HG03108 (cell line): ENCODE data around the gene SLC27A6.
"Not testable (repeated sequence)": the region's sequence is repeated elsewhere in the genome, so short reads cannot be mapped to it uniquely, and the experiment has no call there.

Source experiments
- ATAC-seq: cut with Tn5 transposase; IDR thresholded peaks from one replicate; pipeline ENCODE4 v1.9.1; 2021; ENCODE audit warnings: moderate library complexity; ENCODE audit not compliant: unreplicated experiment

SLC27A6 gene

GRCh38 chr5:128988476-128988875, 23.2 kb downstream of the SLC27A6 start:
- ATAC-seq = no peak

- no peak for ATAC-seq
Measured at GRCh38 chr5:129001841-129002526, 36.7 kb downstream of the SLC27A6 start.

DNA sequence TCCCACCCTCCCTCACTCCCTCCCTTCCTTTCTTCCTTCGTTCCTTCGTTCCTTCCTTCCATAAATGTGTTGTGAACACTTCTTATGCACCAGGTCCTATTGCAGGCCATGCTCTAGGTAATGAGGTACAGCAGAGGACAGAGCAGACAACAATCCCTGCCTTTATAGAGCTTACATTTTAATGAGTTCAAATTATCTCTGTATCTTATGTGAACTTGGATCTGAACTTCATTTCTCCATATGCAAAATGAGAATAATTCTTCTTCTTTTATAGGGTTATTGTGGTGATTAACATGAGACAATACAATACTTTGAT, 37.2 kb downstream of the SLC27A6 start:
- ATAC-seq = no peak

GRCh38 chr5:129003232-129003631, 37.9 kb downstream of the SLC27A6 start:
- ATAC-seq = no peak

- ATAC-seq = no peak
Measured at GRCh38 chr5:129014185-129014584, 48.9 kb downstream of the SLC27A6 start.

- no peak for ATAC-seq
Measured at GRCh38 chr5:129018837-129019236, 53.5 kb downstream of the SLC27A6 start.

- ATAC-seq = no peak
Measured at GRCh38 chr5:129019401-129019908, 54.2 kb downstream of the SLC27A6 start.

GRCh38 chr5:129020683-129021082, 55.4 kb downstream of the SLC27A6 start:
- ATAC-seq = no peak

DNA sequence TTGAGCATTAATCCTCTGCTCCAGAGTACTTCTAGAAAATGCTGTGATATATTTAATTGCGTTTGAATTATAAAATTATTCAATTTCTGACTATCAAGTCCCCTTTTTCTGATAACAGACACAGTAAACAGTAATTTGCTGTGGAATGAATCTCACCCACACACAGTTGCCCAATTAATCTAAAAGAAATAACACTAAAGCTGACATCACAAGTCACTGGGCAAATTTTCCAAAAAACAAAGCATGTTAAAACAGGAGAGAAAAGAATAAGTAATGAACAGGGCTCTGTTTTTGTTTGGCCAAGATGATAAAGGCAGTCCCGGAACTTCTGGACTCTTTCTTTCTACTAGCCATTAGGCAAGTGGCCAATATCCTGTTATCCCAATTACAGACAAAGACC, 56.5 kb downstream of the SLC27A6 start:
- no peak for ATAC-seq

DNA sequence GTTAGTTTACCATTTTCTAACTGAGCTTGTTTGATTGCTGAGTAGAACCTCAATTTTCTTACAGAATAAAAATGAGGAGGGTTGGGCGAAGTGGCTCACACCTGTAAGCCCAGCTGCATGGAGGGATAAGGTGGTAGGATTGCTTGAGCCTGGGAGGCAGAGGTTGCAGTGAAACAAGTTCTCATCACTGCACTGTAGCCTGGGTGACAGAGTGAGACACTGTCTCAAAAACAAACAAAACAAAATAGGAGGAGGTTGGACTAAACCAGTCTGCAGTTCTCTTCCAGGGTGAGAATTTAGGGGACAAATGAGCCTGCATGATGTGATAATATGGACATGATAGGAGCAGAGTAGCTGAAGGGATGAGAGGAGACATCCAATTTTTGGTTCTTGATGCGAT, 57.3 kb downstream of the SLC27A6 start:
- ATAC-seq = no peak

- ATAC-seq = no peak
Measured at GRCh38 chr5:129027260-129027659, 62.0 kb downstream of the SLC27A6 start.

DNA sequence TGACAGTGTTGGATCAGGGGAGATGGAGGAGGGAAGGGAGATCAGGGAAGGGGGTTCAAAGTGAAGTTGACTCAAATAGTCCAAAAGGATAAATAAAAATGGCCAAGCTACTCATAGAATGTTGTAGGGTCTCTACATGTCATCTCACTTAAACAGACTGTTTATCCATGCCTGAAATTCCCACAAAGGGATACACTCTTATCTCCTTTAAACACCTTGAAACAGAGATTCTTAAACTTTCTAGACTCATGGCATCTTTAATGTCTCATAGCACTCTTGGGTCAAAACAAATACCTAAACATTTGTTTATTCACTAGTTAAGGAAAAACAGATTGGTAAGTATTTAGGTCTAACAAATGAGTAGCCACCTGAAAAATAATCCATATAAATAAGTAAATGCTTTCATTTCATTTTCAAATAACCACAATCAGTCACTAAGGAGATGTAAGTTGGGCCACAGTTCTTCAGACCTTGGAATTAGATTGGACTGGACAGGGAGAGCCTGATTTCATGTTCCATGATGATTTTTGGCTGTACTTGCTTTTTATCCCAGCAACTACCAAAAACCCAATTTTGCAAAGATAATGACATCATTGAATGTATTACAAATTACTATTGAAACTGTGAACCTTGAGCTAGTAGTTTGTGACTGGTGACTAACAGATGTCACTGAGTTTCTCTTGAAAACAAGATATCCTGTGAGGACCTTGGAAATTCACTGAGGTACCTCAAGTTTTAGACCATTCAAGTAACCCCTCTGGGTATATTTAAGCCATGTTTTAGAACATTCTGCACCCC, 66.8 kb downstream of the SLC27A6 start:
- ATAC-seq = no peak

DNA sequence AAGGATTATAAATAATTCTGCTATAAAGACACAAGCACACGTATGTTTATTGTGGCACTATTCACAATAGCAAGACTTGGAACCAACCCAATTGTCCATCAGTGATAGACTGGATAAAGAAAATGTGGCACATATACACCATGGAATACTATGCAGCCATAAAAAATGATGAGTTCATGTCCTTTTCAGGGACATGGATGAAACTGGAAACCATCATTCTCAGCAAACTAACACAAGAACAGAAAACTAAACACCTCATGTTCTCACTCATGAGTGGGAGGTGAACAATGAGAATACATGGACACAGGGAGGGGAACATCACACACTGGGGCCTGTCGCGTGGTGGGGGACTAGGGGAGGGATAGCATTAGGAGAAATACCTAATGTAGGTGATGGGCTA, 71.0 kb downstream of the SLC27A6 start:
- ATAC-seq = not testable (repeated sequence)

GRCh38 chr5:129041196-129041881, 76.1 kb downstream of the SLC27A6 start:
- ATAC-seq = no peak

DNA sequence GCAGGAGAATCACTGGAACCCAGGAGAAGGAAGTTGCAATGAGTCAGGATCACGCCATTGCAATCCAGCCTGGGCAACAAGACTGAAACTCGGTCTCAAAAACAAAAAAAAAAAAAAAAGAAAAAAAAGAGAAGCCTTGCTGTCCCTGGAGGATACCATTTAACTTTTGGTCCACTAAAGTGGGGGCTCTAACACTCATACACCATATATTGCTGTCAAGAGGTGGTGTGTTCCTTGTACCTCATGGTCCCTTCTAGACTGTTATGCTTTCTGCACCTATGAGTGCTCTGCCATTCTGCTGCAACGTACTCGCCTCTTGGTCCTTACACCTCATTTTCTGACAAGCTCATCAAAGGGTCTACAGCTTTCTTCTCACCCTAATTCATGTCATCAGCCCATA, 77.0 kb downstream of the SLC27A6 start:
- ATAC-seq = no peak

- ATAC-seq = no peak
Measured at GRCh38 chr5:129043894-129044293, 78.6 kb downstream of the SLC27A6 start.

GRCh38 chr5:129046151-129046550, 80.9 kb downstream of the SLC27A6 start:
- no peak for ATAC-seq

GRCh38 chr5:129048509-129048908, 83.2 kb downstream of the SLC27A6 start:
- ATAC-seq = no peak

- no peak for ATAC-seq
Measured at GRCh38 chr5:129049126-129049799, 84.0 kb downstream of the SLC27A6 start.

DNA sequence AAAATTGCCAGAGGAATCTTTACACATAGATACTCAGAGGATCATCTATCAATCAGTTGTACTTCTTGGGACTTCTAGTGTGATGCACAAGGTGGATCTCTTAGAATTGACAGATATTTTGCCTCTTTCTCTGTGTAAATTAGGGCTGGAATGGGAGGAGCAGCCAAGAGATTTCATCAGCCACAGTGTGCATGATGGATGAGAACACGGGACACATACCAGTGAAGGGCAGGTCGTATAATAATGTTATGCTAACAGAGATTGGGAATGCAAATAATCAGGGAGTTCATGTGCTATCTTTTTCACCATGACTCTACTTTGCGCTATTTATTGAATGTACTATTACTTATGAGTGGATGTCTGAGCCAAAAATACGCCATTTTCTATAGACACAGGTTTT, 86.0 kb downstream of the SLC27A6 start:
- ATAC-seq = no peak

DNA sequence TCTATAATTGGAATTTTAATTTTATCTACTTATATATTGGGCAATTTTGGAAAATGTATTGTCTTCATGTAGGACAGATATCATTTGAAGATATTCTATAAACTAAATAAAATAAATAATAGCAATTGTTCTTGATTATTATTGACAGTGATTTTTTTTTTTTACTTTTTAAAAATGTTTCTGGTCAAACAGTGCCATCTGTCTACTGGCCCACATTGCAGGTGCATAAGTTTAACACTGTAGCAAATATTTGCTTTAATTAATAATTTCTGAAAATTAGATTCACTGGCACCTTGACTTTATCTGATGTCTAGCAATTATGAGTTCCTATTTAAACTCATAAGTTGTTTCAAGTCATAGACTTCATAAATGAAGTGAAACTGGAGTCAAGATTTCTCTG, 88.2 kb downstream of the SLC27A6 start:
- no peak for ATAC-seq
